GM12878 (cell line): Measurements from ENCODE around the gene CGGBP1. TPM values are rescaled to one million over a fixed set of nuclear protein-coding genes. Genes with fewer than 3 reads are reported as not detected.

Experiments
- ATAC-seq: fragments of 200-7000 bp; cut with Tn5 transposase; 3 replicates; pipeline ENCODE4 v1.9.1; 2020; ENCODE audit warnings: mild to moderate bottlenecking, moderate library complexity
- BruUV-seq: library from RNA; stranded (reverse); fragments of 400-500 nt; replicated peaks from 2 replicates; lab custom pipeline; 2021; lab: Mats Ljungman, UMichigan
- CTCF ChIA-PET: fragments of 300-600 bp; sonication (Branson Sonifier 250); formaldehyde crosslinking; extraction: SDS; loops from one replicate; lab custom pipeline; 2021; ENCODE audit warnings: inconsistent platforms; lab: Yijun Ruan, JAX
- POLR2A ChIA-PET: fragments of 350-600 bp; formaldehyde crosslinking; extraction: SDS; loops from one replicate; lab custom pipeline; 2021; ENCODE audit warnings: inconsistent platforms; lab: Charles Lee
- RAD21 ChIA-PET: fragments of 300-600 bp; sonication (Branson Sonifier 250); formaldehyde crosslinking; loops from one replicate; lab custom pipeline; 2023; ENCODE audit warnings: antibody characterized with exemption; ENCODE audit not compliant: unreplicated experiment; lab: Charles Lee
- SMC1A ChIA-PET: fragments of 300-600 bp; sonication (Branson Sonifier 250); formaldehyde crosslinking; loops from one replicate; lab custom pipeline; 2023; ENCODE audit not compliant: unreplicated experiment, uncharacterized antibody; lab: Charles Lee
- DNase-seq: peaks from one replicate; pipeline ENCODE4 v3.0.0-alpha.2; 2011; ENCODE audit warnings: low read depth, low spot score
- FAIRE-seq: peaks from 3 replicates; lab custom pipeline; 2011; peaks lifted over from hg19 to GRCh38; lab: Jason Lieb, UNC
- H2AFZ ChIP-seq: 2 replicates; pipeline ENCODE4 v1.6.0; 2011; ENCODE audit warnings: low read depth, low read length, control low read depth; ENCODE audit not compliant: control insufficient read depth
- H3K27ac ChIP-seq: 2 replicates; pipeline ENCODE4 v1.5.1; 2011; ENCODE audit warnings: control low read depth; ENCODE audit not compliant: control insufficient read depth, insufficient read depth
- H3K27me3 ChIP-seq, 2 experiments: replicated peaks in 1 of 2; 2 replicates each; pipeline versions ENCODE4 v1.6.0 to v1.6.1; 2011; ENCODE audit warnings: low read length in 1 of 2; ENCODE audit not compliant: control insufficient read depth in 2 of 2, insufficient read depth in 2 of 2
- H3K36me3 ChIP-seq, 2 experiments: 2 replicates each; pipeline ENCODE4 v1.5.1; 2011; ENCODE audit warnings: low read length in 1 of 2; ENCODE audit not compliant: control insufficient read depth in 2 of 2, insufficient read depth in 2 of 2
- H3K4me1 ChIP-seq: 2 replicates; pipeline ENCODE4 v1.6.1; 2011; ENCODE audit warnings: mild to moderate bottlenecking, low read length, moderate library complexity, mixed read lengths; ENCODE audit not compliant: control insufficient read depth, insufficient read depth
- H3K4me2 ChIP-seq: 2 replicates; pipeline ENCODE4 v1.6.0; 2011; ENCODE audit warnings: control low read depth; ENCODE audit not compliant: control insufficient read depth, insufficient read depth
- H3K4me3 ChIP-seq: fragments of 200-600 bp; sonication (generic); 2 replicates; pipeline ENCODE4 v1.5.1; 2016
- H3K79me2 ChIP-seq: 2 replicates; pipeline ENCODE4 v1.6.0; 2011; ENCODE audit warnings: low read length; ENCODE audit not compliant: control insufficient read depth, insufficient read depth
- H3K9ac ChIP-seq: 2 replicates; pipeline ENCODE4 v1.8.0; 2011; ENCODE audit warnings: low read length, control low read depth, mixed read lengths; ENCODE audit not compliant: control insufficient read depth, insufficient read depth
- H3K9me3 ChIP-seq: replicated peaks from 3 replicates; pipeline ENCODE4 v1.5.1; 2011; ENCODE audit warnings: mild to moderate bottlenecking, low read length; ENCODE audit not compliant: control insufficient read depth, insufficient read depth
- H4K20me1 ChIP-seq: 2 replicates; pipeline ENCODE4 v1.6.0; 2011; ENCODE audit not compliant: control insufficient read depth, insufficient read depth
- ASH2L ChIP-seq: fragments of 300-600, 200-600 bp; sonication (generic); IDR thresholded peaks from 2 replicates; pipeline ENCODE4 v1.6.1; 2017; ENCODE audit warnings: low read depth, mild to moderate bottlenecking, borderline replicate concordance
- CREB1 ChIP-seq: IDR thresholded peaks from 2 replicates; pipeline ENCODE4 v1.6.1; 2012; ENCODE audit warnings: low read depth, mild to moderate bottlenecking, inconsistent platforms
- DPF2 ChIP-seq: fragments of 450-650 bp; IDR thresholded peaks from 2 replicates; pipeline ENCODE4 v1.6.1; 2017; ENCODE audit warnings: mild to moderate bottlenecking
- GABPA ChIP-seq: IDR thresholded peaks from 2 replicates; pipeline ENCODE4 v1.6.1; 2014; ENCODE audit warnings: antibody characterized with exemption, low read depth, mild to moderate bottlenecking, inconsistent platforms
- JUND ChIP-seq: IDR thresholded peaks from 2 replicates; pipeline ENCODE4 v1.6.1; 2012; ENCODE audit warnings: low read depth, mild to moderate bottlenecking, low read length, improper control_type of control experiment, moderate library complexity
- MEF2B ChIP-seq: fragments of 450-650 bp; IDR thresholded peaks from 2 replicates; pipeline ENCODE4 v1.6.1; 2018; ENCODE audit warnings: mild to moderate bottlenecking, moderate library complexity; ENCODE audit not compliant: partially characterized antibody, poor library complexity, severe bottlenecking
- RAD21 ChIP-seq: IDR thresholded peaks from 2 replicates; pipeline ENCODE4 v1.6.1; 2011; ENCODE audit warnings: mild to moderate bottlenecking, low read depth, low read length, moderate library complexity; ENCODE audit not compliant: insufficient read depth
- RAD51 ChIP-seq: fragments of 450-650 bp; IDR thresholded peaks from 2 replicates; pipeline ENCODE4 v1.6.1; 2016; ENCODE audit warnings: moderate library complexity, mild to moderate bottlenecking, inconsistent platforms
- SMAD1 ChIP-seq: fragments of 450-650 bp; IDR thresholded peaks from 2 replicates; pipeline ENCODE4 v1.6.1; 2018; ENCODE audit warnings: mild to moderate bottlenecking, low read depth; ENCODE audit not compliant: partially characterized antibody
- ZSCAN29 ChIP-seq: fragments of 450-650 bp; IDR thresholded peaks from 2 replicates; pipeline ENCODE4 v1.6.1; 2017; ENCODE audit warnings: mild to moderate bottlenecking, moderate library complexity
- WGBS: methylation state at CpG from one replicate; pipeline ENCODE4 v1.1.6; 2016; ENCODE audit warnings: low lambda C conversion rate; ENCODE audit not compliant: insufficient replicate concordance, insufficient coverage; ENCODE audit errors: missing lambda C conversion rate; 5-methylcytosine and 5-hydroxymethylcytosine counted together
- in situ Hi-C: fragments of 300-500 bp; cut with MboI; formaldehyde crosslinking; loops from 9 replicates; pipeline ENCODE4 v1.14.3; 2018; ENCODE audit warnings: mixed read lengths
- intact Hi-C: fragments of 100-400 bp; cut with micrococcal nuclease; formaldehyde crosslinking; loops from one replicate; pipeline ENCODE4 v1.14.2; 2022; ENCODE audit not compliant: unreplicated experiment
- polyA plus RNA-seq, 11 experiments: library from polyadenylated mRNA; depleted of rRNA in 4 of 11; unstranded in 6 of 11; stranded (reverse) in 5 of 11; fragments of >200 nt; fragmentation: Nextera tagmentation in 4 of 11; fragmentation: Illumina TruSeq in 1 of 11; extraction: Ambion mirVana in 4 of 11; extraction: Trizol in 1 of 11; gene quantifications; 1 replicate in 1 of 11; 2 replicates in 10 of 11; pipeline versions ENCODE4 v1.2.1 to v1.2.3, GENCODE V29; 2011 to 2016; ENCODE audit warnings: inconsistent platforms in 2 of 11, missing spikeins in 2 of 11, low read depth in 1 of 11
- total RNA-seq, 4 experiments: library from RNA; depleted of rRNA in 3 of 4; stranded (reverse); fragments of >200 nt in 3 of 4; fragmentation: Illumina TruSeq in 1 of 4; extraction: Trizol in 1 of 4; gene quantifications; 2 replicates each; pipeline versions ENCODE4 v1.2.1 to v1.2.3, GENCODE V29; 2013 to 2021
- TF ChIP-seq, protein P1 (sequence below): fragments of 450-650 bp; IDR thresholded peaks from 2 replicates; pipeline ENCODE4 v1.6.1; 2016; ENCODE audit warnings: mild to moderate bottlenecking, moderate library complexity, borderline replicate concordance
- TF ChIP-seq, protein P2 (sequence below): IDR thresholded peaks from 2 replicates; pipeline ENCODE4 v1.6.1; 2012; ENCODE audit warnings: mild to moderate bottlenecking, low read depth, low read length
- TF ChIP-seq, protein P3 (sequence below): fragments of 450-650 bp; IDR thresholded peaks from 2 replicates; pipeline ENCODE4 v1.6.1; 2017; ENCODE audit warnings: mild to moderate bottlenecking, low read depth, inconsistent platforms; ENCODE audit not compliant: poor library complexity, severe bottlenecking

CGGBP1 gene
- total and polyA plus RNA-seq, 10 of the 15 experiments (the other 5 are each of a cell fraction or from before 2014, with no cell fraction given), result 27.8 to 75.8 (median 50.4) TPM

DNA sequence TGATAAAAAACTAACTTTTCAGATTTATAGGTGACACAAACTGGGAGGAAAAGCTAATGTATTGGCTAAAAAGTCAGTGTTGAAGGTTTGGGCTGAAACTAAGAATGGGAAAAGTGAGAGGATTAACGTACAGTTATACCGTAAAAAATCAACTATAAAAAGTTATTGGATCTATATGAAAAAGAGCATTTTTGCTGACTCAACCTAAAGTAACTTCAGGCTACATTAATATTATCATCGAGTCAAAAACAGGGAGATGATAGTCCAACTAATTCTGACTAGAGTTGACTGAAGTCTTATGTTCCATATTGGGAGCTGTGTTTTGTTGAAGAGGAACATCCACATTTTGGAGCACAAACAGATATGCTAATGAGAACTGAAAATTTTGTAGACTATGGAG is 20.1 kb upstream of the CGGBP1 start:
- ATAC-seq (no peak), FAIRE-seq (no peak), DNase-seq (no peak)
- Histone ChIP-seq H3K27me3 (no peaks in the 10 kb centered on the region), H4K20me1 (no peaks in the 10 kb centered on the region), H2AFZ (no peak overlapping the region), H3K4me2 (no peak overlapping the region), H3K9me3 (no peaks in the 10 kb centered on the region), H3K4me3 (no peak overlapping the region), H3K9ac (no peak overlapping the region), H3K79me2 (peaks cover 52% of the 10 kb centered on the region), H3K36me3 (no peaks in the 10 kb centered on the region; a peak in 1 of 4 replicates), H3K4me1 (no peaks in the 10 kb centered on the region), H3K27ac (no peak overlapping the region)
- CTCF ChIA-PET, result interaction anchor here (0.6 to 1.2 kb wide), 2 partner anchors 35 to 323 kb away, joined by 4 read pairs; no protein-coding TSS in a partner anchor
- SMC1A ChIA-PET, result interaction anchor here (1.2 kb wide), 1 partner anchor 15 kb away, joined by 5 read pairs; no protein-coding TSS in a partner anchor
- BruUV-seq, result no TSS peak
- intact Hi-C loops (no loop called here), in situ Hi-C loops (no loop called here)
- TF ChIP-seq CREB1, result no peak
- no peak for TF ChIP-seq JUND
- TF ChIP-seq, protein P1, sequence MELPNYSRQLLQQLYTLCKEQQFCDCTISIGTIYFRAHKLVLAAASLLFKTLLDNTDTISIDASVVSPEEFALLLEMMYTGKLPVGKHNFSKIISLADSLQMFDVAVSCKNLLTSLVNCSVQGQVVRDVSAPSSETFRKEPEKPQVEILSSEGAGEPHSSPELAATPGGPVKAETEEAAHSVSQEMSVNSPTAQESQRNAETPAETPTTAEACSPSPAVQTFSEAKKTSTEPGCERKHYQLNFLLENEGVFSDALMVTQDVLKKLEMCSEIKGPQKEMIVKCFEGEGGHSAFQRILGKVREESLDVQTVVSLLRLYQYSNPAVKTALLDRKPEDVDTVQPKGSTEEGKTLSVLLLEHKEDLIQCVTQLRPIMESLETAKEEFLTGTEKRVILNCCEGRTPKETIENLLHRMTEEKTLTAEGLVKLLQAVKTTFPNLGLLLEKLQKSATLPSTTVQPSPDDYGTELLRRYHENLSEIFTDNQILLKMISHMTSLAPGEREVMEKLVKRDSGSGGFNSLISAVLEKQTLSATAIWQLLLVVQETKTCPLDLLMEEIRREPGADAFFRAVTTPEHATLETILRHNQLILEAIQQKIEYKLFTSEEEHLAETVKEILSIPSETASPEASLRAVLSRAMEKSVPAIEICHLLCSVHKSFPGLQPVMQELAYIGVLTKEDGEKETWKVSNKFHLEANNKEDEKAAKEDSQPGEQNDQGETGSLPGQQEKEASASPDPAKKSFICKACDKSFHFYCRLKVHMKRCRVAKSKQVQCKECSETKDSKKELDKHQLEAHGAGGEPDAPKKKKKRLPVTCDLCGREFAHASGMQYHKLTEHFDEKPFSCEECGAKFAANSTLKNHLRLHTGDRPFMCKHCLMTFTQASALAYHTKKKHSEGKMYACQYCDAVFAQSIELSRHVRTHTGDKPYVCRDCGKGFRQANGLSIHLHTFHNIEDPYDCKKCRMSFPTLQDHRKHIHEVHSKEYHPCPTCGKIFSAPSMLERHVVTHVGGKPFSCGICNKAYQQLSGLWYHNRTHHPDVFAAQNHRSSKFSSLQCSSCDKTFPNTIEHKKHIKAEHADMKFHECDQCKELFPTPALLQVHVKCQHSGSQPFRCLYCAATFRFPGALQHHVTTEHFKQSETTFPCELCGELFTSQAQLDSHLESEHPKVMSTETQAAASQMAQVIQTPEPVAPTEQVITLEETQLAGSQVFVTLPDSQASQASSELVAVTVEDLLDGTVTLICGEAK, result no peak
- TF ChIP-seq ASH2L, result no peak
- TF ChIP-seq RAD51, result no peak
- no peak for TF ChIP-seq ZSCAN29
- no peak for TF ChIP-seq RAD21
- TF ChIP-seq, protein P2, sequence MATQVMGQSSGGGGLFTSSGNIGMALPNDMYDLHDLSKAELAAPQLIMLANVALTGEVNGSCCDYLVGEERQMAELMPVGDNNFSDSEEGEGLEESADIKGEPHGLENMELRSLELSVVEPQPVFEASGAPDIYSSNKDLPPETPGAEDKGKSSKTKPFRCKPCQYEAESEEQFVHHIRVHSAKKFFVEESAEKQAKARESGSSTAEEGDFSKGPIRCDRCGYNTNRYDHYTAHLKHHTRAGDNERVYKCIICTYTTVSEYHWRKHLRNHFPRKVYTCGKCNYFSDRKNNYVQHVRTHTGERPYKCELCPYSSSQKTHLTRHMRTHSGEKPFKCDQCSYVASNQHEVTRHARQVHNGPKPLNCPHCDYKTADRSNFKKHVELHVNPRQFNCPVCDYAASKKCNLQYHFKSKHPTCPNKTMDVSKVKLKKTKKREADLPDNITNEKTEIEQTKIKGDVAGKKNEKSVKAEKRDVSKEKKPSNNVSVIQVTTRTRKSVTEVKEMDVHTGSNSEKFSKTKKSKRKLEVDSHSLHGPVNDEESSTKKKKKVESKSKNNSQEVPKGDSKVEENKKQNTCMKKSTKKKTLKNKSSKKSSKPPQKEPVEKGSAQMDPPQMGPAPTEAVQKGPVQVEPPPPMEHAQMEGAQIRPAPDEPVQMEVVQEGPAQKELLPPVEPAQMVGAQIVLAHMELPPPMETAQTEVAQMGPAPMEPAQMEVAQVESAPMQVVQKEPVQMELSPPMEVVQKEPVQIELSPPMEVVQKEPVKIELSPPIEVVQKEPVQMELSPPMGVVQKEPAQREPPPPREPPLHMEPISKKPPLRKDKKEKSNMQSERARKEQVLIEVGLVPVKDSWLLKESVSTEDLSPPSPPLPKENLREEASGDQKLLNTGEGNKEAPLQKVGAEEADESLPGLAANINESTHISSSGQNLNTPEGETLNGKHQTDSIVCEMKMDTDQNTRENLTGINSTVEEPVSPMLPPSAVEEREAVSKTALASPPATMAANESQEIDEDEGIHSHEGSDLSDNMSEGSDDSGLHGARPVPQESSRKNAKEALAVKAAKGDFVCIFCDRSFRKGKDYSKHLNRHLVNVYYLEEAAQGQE, result no peak
- TF ChIP-seq SMAD1, result no peak
- no peak for TF ChIP-seq GABPA
- no peak for TF ChIP-seq DPF2
- TF ChIP-seq, protein P3, sequence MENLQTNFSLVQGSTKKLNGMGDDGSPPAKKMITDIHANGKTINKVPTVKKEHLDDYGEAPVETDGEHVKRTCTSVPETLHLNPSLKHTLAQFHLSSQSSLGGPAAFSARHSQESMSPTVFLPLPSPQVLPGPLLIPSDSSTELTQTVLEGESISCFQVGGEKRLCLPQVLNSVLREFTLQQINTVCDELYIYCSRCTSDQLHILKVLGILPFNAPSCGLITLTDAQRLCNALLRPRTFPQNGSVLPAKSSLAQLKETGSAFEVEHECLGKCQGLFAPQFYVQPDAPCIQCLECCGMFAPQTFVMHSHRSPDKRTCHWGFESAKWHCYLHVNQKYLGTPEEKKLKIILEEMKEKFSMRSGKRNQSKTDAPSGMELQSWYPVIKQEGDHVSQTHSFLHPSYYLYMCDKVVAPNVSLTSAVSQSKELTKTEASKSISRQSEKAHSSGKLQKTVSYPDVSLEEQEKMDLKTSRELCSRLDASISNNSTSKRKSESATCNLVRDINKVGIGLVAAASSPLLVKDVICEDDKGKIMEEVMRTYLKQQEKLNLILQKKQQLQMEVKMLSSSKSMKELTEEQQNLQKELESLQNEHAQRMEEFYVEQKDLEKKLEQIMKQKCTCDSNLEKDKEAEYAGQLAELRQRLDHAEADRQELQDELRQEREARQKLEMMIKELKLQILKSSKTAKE, result no peak
- no peak for TF ChIP-seq MEF2B
- POLR2A ChIA-PET, result interaction anchor here (1.4 kb wide), 1 partner anchor 12 kb away, joined by 4 read pairs; no protein-coding TSS in a partner anchor
- RAD21 ChIA-PET, result interaction anchor here (1.4 kb wide), 1 partner anchor 20 kb away, joined by 3 read pairs; the partner anchor contains the start of gene ZNF654
- WGBS, result 98% methylated on average over 3 of the region's 3 CpGs
